Activated CD4-positive, alpha-beta T cell treated with anti-CD3 and anti-CD28 coated beads, Interleukin-2, amount 50 U/mL, for 24 hours (primary cell): ENCODE data around the gene CFAP77.
A peak's percentile ranks its signal among the peaks of the same experiment; 100 is the strongest.

Experiments
- DNase-seq, 2 donors: peaks; one replicate each; pipeline ENCODE4 v3.0.0-alpha.2; 2020; ENCODE audit warnings: low read depth in 1 of 2, low spot score in 1 of 2

CFAP77 gene

GRCh38 chr9:132447902-132448301 lies 37.9 kb downstream of the CFAP77 start:
- no peak for DNase-seq

GRCh38 chr9:132451276-132451675 lies 41.3 kb downstream of the CFAP77 start:
- DNase-seq: no peak

- no peak for DNase-seq
These were observed 46.2 kb downstream of the CFAP77 start for GRCh38 chr9:132456241-132456640.

GRCh38 chr9:132457504-132458236 lies 47.7 kb downstream of the CFAP77 start:
- DNase-seq: no peak

GRCh38 chr9:132458432-132458831 lies 48.4 kb downstream of the CFAP77 start:
- DNase-seq: no peak

GRCh38 chr9:132459661-132460060 lies 49.6 kb downstream of the CFAP77 start:
- DNase-seq: no peak

- DNase-seq: no peak
These were observed 50.2 kb downstream of the CFAP77 start for GRCh38 chr9:132460240-132460639.

GRCh38 chr9:132461281-132461896 lies 51.4 kb downstream of the CFAP77 start:
- DNase-seq: no peak

- DNase-seq: no peak
These were observed 52.0 kb downstream of the CFAP77 start for GRCh38 chr9:132461971-132462370.

- DNase-seq: no peak
These were observed 54.5 kb downstream of the CFAP77 start for GRCh38 chr9:132464547-132464946.

GRCh38 chr9:132465131-132465635 lies 55.2 kb downstream of the CFAP77 start:
- DNase-seq: no peak

GRCh38 chr9:132472199-132472598 lies 62.2 kb downstream of the CFAP77 start:
- DNase-seq: no peak

- DNase-seq: no peak
These were observed 62.6 kb downstream of the CFAP77 start for GRCh38 chr9:132472599-132472998.

- DNase-seq: no peak
These were observed 64.2 kb downstream of the CFAP77 start for GRCh38 chr9:132474253-132474652.

GRCh38 chr9:132478353-132479050 lies 68.5 kb downstream of the CFAP77 start:
- DNase-seq: no peak

- DNase-seq: no peak
These were observed 69.7 kb downstream of the CFAP77 start for GRCh38 chr9:132479733-132480132.

- DNase-seq: no peak
These were observed 71.2 kb downstream of the CFAP77 start for GRCh38 chr9:132481053-132481849.

GRCh38 chr9:132482196-132482813 lies 72.3 kb downstream of the CFAP77 start:
- DNase-seq: no peak

- no peak for DNase-seq
These were observed 75.4 kb downstream of the CFAP77 start for GRCh38 chr9:132485393-132485792.

GRCh38 chr9:132486706-132487350 lies 76.8 kb downstream of the CFAP77 start:
- peak; percentile 11 to 22 for DNase-seq
